Kasumi-1 (cell line): ENCODE data around the gene DUSP19.

ENCODE experiments used
- DNase-seq, 2 experiments: peaks; one replicate each; lab custom pipeline; 2025; lab: John Stamatoyannopoulos, UW

The DUSP19 gene

DNA sequence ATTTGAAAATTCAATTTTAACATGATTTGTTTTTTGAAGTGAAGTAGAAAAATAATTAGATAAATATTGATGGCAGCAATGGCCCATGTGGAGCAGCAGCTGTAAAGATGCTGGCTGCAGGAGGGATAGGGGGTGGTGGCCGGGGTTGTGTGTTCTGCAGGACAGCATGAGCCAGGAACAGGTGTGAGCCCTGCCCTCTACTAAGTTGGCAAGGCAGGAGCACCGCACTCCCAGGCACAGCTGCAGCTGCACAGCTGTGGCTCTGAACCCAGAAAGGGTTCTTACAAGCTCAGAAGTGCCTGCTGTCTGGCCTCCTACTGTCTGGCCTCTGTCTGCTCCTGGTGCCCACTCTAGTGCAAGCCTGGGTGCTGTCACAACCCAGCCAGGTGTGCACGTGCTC lies 10.0 kb upstream of the DUSP19 start:
- DNase-seq = no peak

DNA sequence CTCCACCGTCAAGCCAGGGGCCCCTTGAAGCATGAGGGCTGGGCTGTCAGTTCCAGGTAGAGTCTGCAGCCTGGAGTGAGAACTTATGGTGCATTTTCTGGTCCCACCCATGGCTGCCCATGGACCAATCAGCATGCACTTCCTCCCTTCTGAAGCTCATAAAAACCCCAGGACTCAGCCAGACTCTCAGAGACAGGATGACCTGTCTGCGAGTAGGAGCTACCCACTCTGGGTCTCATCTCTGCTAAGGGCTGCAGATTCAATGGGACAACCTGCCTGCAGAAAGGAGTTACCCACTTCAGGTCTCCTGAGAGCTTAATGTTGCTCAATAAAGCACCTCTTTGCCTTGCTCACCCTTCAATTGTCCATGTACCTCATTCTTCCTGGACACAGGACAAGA lies 9.4 kb upstream of the DUSP19 start:
- no peak for DNase-seq

DNA sequence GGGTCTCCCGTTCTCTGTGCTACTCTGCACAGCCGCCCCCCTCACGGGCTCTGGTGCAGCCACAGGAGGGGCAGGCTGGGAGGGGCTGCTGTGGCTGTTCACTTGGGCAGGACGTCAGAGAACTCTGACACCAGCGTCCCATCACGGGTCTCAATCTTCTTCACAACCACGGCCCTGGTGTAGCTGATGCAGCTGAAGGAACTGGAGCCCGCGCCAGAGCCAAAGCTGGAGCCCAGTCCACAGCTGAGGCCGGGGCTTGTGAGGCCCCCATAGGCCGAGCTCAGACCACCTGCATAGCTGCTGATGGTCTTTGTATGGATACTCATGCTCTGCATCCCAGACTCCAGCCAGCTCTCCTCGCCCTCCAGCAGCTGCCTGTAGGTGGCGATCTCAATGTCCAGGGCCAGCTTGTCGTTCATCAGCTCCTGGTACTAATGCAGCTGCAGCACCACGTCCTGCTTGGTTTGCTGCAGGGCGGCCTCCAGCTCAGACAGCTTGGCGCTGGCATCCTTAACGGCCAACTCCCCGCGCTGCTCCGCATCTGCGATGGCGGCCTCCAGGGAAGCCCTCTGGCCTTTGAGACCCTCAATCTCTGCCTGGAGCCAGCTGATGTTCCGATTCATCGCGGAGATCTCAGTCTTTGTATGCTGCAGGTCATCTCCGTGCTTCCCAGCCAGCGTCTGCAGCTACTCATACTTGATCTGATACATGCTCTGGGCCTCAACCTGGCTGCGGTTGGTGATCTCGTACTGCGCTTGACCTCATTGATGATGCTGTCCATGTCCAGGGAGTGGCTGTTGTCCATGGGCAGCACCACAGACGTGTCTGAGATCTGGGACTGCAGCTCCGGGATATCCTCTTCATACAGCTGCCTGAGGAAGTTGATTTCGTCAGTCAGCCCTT lies 7.4 kb upstream of the DUSP19 start:
- DNase-seq = no peak

DNA sequence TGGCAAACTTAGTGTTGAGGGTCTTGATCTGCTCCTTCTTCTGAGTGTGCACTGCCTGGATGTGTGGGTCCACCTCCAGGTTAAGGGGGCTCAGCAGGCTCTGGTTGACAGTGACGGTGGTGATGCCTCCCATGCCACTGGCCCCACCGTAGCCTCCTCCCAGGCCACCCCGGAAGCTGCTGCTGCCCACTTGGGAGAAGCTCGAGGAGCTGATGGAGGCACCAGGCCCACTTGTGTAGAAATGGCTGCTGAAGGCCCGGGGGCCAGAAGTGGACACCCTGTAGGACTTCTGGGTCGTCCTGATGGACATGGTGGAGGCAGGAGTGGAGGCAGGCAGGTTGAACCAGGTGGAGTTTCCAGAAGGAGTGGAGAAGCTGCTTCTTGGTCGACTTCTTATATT lies 6.4 kb upstream of the DUSP19 start:
- DNase-seq = no peak

DNA sequence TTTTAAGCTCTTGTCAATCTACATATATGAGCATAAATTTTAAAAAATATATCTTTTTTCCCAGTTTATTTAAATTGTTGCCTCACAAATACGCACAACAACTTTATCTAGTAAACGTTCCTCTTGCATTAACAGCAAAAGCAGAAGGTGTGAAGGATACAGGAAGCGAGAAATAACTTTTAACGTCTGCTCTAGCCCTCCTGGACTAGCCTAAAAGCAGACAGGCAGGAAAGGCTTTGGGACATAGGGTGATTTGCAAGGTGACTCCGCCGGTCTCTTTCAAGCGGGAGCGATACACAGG lies 434 bp upstream of the DUSP19 start:
- peak in 1 of 2 experiments; percentile 63 for DNase-seq

GRCh38 chr2:183079139-183079775 lies 710 bp downstream of the DUSP19 start:
- DNase-seq = peak; percentile 76 to 87

- no peak for DNase-seq
Measured at GRCh38 chr2:183081911-183082310, 3.4 kb downstream of the DUSP19 start.

GRCh38 chr2:183088061-183088460 lies 9.5 kb downstream of the DUSP19 start:
- DNase-seq = no peak

GRCh38 chr2:183089192-183089851 lies 10.8 kb downstream of the DUSP19 start:
- DNase-seq = no peak

DNA sequence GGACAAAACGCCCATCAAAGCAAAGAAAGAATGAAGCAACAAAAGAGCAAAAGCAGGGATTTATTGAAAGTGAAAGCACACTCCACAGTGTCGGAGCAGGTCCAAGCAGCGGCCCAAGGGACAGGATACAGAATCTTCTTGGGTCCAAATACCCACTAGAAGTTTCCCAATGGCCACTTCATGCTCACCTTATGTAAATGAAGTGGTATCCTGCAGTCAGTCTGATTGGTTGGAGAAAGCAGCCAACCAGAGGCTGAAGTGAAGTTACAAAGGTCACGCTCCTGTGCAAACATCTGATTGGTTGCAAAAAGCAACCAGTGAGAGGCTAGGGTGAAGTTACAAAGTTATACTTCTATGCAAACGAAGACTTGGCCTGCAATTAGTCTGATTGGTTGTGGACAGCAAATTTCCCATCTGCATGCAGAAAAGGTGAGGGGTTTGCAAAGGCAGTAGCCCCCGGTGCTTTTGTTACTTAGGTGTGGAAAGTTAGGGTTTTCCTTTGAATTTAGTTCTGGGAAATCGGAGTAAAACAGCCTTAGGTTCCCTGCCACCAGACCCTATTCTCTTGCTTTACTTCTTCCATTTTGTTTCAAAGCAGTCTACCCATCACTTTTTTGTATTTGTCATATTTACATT lies 12.9 kb downstream of the DUSP19 start:
- DNase-seq = no peak

GRCh38 chr2:183091954-183092345 lies 13.4 kb downstream of the DUSP19 start:
- DNase-seq = no peak

DNA sequence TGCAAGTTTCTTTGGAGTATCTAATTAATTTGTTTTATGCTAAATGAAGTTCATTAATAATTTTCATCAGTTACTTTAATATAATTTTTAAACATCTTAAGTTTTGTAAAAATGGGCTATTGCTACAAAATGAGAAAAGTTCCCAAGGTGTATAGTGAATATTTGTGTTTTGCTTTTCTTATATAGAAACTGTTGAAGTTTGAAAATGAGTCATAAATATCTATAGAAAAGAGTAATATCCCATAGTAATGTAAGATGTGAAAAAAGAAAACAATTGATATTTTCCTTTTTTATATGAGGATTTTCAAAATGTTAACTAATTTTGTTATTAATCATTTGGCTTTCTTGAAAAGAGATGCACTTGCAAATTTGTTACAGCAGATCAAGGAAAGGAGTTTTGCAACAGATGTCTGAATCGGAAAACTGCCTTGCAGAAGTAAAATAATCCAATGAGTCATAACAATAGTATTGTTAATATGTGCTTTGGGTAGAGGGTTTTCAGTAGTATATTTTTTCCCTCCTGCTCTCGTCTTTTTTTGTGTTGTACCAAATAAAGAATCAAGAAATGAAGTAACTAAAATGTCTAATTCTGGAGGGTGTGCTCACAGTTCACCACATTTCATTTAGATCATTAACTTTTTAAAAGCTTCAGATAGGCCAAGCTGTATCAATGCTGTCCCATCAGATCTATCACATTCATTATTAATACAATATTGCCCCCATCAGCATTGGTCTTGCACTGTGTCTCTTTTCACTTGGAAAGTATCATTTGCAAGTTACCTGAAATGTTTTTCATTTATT lies 15.5 kb downstream of the DUSP19 start:
- no peak for DNase-seq

GRCh38 chr2:183105402-183106134 lies 27.0 kb downstream of the DUSP19 start:
- DNase-seq = no peak

DNA sequence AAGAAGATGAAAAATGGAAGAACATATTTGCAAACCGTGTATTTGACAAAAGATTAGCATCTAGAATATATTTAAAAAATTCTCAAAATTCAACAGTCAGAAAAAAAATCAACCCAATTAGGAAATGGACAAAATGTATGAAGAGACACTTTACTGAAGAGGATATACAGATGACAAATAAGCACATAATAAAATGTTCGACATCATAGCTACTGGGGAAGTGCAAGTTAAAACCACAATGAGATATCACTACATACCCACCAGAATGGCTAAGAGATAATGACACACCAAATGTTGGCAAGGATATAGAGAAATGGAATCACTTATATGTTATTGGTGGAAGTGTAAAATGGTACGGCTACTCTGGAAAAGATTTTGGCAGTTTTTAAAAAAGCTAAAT lies 34.0 kb downstream of the DUSP19 start:
- no peak for DNase-seq

DNA sequence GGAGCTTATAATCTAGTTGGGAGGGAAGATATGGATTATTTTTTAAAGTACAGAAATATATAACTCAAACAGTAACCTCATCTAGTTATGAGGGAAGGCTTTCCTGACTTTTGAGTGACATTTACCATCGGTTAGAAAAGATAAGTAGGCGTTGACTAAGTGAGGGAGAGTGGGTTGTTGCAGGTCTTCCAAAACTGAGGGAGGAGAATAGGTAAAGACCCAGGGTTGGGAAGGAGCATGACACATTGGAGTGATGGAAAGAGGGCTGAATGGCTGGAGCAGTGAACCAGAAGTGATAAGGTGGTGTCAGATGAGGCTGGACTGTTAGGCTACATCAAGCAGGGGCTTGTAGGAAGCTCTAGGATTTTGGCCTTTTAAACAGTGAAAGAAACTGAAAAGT lies 35.1 kb downstream of the DUSP19 start:
- no peak for DNase-seq

DNA sequence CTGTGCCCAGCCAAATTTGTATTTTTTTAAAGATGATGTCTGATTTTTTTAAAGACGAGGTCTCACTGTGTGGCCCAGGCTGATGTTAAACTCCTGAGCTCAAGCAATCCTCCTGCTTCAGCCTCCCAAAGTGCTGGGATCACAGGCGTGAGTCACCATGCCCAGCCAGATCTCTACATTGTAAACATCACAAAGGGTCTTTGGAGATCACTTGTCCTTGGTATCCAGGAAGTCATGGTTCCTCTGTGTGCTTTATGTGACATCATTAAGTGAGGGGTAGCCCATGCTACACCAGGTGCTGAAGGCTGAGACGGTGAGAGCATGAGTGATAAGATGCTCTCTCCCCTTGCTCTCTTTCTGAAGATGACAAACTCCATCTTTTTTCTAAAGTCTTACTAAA lies 38.7 kb downstream of the DUSP19 start:
- no peak for DNase-seq

- DNase-seq = no peak
Measured at GRCh38 chr2:183123117-183123958, 44.8 kb downstream of the DUSP19 start.

DNA sequence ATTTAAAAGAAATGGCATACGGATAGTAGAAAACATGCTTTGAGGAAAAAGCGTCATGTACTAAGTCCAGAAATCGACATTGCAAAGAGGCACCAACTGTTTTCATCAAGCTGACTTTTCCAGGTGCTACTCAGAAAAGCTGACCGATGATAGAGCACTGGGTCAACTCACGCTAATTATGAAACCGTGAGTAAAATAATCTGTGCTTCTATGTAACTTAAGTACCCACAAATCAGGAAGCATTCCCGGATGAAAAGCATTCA lies 45.3 kb downstream of the DUSP19 start:
- no peak for DNase-seq

DNA sequence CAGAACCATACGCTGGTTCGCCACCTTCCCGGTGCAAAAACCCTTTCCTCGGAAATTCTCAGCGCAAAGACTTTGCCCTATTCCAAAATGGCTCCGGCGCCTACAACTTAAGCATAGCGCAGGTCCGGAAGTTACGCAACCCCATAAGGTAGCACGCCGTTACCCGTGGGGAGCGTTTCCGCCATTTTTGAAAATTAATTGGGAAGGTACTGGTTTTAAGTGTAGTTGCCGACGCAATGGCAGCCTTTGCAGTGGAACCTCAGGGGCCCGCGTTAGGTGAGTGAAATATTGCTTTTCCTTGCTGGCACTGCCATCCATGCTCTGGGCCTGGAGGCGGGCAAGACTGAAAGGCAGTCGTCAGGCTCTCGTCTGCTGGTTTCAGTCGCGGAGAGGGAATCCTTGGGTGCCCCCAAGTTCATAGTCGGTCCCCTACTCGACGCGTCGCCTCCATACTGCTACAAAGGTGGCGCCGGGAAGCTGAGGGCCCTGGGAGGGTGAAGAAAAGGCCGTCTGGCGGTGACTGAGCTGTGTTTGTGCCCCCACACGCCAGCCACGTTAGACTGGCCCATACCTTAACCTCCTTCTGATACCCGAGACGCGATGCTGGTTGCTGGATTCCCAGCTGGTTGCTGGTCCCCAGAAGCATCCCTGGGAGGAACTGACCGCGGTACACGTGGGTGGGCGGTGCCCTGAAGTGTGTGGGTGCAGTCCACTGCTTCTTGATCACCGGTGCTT lies 45.8 kb downstream of the DUSP19 start, which contains the start of gene NUP35:
Gene NUP35, plus strand, starts transcription at position 222 of the 735 bp plus-strand sequence. Its CDS starts 15 bp downstream, at position 237.
- DNase-seq = peak; percentile 94 to 96

DNA sequence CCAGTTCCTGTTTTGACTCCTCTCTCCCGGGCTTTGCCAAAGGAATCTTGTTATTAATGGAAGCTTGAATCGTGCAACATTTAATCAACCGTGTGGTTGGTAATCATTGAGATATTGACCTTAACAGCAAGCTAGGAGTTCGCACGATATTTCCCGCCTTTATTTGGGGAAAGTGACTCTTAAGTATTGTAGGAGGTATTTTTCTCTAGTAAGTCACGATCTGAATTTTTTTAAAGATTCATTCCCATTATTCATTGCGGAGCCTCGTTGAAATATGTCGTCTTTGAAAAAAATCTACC lies 46.4 kb downstream of the DUSP19 start:
- peak in 1 of 2 experiments; percentile 76 for DNase-seq
